COLO668 (cell line): ENCODE data around the gene CARHSP1.
"Not testable (repeated sequence)": the region's sequence is repeated elsewhere in the genome, so short reads cannot be mapped to it uniquely, and the experiment has no call there.

Source experiments
- DNase-seq: peaks from one replicate; lab custom pipeline; 2025; ENCODE audit not compliant: unreplicated experiment; lab: John Stamatoyannopoulos, UW

CARHSP1 gene

GRCh38 chr16:8868416-8869211, at the start of gene CARHSP1:
TSS of gene CARHSP1 (minus strand) at chr16:8869006. CDS start at chr16:8859328, 9,678 bp downstream.
- DNase-seq: peak; percentile 92

DNA sequence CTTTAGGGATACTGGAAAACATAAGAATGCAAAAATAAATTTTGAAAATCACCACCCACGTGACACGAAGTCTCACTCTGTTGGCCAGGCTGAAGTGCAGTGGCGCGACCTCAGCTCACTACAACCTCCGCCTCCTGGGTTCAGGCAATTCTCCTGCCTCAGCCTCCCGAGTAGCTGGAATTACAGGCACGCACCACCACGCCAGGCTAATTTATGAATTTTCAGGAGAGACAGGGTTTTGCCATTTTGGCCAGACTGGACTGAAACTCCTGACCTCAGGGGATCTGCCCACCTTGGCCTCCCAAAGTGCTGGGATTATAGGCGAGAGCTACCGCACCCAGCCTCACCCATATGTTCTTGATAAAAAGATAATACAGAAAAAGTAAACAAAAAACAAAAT, 48.5 kb upstream of the CARHSP1 start:
- DNase-seq: not testable (repeated sequence)

GRCh38 chr16:8916541-8917225, 47.9 kb upstream of the CARHSP1 start:
- DNase-seq: no peak

- DNase-seq: no peak
Observed at GRCh38 chr16:8915722-8916301, 47.0 kb upstream of the CARHSP1 start.

DNA sequence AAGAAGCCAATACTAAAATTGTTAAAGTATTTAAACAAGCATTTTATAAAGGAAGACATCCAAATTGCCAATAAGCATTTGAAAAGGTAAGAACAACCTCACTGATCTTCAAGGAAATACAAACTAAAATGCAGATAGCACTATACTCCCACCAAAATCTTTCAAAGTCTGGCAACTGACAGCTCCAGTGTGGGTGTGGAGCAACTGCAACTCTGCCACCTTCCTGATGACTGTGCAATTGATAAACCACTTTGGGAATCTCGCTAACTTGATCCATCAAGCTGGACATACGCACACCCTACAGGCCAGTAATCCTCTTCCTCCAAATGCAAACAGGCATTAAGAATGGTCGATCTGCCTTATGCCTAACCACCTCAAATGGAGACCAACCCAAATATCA, 45.3 kb upstream of the CARHSP1 start:
- no peak for DNase-seq

- no peak for DNase-seq
Observed at GRCh38 chr16:8912793-8913192, 44.0 kb upstream of the CARHSP1 start.

GRCh38 chr16:8910811-8911210, 42.0 kb upstream of the CARHSP1 start:
- DNase-seq: no peak

DNA sequence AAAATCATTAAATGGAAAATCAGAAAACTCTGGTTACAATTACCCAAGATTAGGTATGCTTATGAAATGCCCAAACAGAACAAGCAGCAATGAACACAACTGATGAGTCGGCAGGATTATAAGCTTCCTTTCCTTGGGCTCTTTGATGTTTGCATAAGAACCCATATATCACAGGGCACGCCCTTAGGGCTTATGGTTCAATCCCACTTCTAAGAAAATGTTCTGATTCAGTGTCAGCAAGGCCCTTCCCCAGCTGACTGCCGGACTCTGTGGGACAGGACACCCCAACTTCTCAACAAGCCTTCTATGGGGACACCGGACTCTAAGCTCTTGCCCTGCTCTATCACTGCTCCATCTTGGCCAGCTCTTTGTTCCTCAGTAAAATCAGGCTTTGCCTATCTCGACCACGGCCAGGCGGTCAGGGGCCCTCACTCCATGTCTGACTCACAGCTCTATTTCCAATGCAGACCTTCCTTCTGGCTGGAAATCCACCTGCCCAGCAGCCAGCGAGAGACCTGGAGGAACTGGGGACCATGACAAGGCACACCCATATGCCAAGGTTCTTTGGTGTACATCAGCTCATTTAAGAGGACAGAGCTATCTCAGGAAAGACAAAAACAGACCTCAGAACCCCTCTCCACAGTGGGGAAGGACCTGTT, 40.1 kb upstream of the CARHSP1 start:
- no peak for DNase-seq

- DNase-seq: no peak
Observed at GRCh38 chr16:8907096-8907495, 38.3 kb upstream of the CARHSP1 start.

DNA sequence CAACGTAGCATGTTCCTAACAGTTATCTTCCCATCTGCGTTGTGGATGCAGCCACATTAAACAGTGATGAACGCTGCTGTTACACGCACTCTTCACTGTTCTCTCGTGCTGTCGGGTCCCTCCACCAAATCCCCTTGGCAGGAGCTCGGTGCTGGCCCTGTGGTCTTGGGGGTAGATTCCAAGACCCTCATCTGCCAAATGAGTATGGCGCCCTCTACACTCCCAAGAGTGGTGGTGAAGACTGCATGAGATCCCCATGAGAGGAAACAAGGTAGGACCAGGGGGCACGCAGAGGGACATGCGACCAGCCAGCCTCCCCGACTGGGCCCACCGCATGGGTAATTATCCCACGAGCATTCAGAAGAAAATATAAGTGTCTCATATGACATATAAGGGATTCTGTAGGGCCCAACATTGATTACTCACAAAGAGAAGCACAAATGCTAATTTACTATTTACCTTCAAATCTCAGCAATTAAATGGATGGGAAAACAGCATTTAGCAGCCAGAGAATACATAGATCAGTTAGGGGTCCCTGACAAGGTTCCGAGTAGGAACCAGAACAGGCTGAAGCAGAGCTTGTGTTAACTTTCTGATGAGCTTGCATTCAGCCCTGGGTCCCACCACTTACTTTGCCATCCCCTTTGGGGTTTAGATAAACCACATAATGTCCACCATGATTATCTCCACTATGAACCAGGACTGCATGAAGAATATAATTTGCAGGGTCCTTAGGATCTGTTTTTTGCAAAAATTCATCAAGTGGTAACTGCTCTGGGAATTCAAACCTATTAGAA, 37.2 kb upstream of the CARHSP1 start:
- DNase-seq: no peak

DNA sequence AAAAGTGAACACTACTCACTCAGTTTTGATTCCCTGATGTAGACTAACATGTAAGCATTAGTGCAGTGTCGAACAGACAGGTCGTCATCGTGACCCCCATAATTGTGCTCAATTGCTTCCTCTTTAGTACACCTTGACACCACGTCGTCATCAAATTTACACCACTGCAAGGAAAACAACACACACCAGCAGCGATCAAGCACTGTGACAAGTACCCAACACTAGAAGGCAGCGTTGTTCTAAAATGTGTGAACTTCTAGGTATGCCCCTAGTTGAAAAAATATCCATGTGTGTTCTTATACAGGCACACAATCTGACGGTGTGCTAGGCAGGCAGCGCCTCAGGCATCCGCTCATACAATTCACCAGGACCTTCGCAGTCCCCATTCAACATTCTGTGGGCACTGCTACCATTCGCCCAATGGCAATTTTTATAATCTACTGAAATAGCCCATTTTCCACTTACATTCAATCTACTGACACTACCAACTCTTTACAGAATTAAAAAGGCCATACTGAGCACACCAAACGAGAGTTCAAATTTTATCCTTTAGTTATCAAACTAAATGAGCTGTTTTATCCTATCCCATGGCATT, 36.5 kb upstream of the CARHSP1 start:
- DNase-seq: no peak

DNA sequence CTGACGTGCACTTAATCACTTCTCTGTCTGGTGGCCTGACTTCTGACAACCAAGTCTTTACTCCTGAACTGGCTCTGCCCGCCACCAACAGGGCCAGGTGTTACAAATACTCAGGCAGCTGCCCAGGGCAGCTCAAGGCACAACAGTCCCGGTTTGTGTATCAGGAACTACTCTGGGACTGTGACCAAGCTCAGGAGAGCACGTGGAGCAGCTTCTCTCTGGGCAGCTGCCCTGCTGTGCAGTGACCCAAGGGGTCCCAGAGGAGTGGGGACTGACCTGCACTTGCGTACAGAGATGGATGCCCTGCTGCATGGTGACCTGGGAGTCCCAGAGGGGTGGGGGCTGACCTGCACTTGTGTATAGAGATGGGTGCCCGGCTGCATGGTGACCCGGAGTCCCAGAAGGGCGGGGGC, 35.2 kb upstream of the CARHSP1 start:
- DNase-seq: no peak

- DNase-seq: no peak
Observed at GRCh38 chr16:8903004-8903403, 34.2 kb upstream of the CARHSP1 start.

DNA sequence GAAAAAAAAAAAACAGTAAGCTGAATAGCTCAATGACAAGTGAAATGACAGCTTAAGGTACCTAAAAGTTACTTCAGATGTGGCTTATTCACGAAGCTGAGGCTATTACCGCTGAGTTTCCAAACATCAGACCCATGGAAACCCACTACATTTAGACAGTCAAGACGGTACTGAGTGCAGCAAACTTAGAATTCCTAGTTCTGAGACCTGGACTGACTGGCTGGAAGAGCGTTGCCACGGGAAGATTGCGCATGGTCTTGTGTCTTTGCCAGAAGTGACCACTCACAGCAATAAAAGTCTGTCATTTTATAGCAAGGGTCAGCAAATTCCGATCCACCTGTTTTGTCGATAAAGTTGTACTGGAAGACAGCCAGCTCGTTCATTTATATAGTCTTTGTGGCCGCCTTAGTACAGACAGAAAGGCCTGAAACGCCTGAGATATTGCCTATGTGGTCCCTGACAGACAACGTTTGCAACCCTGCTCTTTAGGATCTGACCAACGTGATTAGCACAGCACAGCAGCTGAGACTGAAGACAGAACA, 32.6 kb upstream of the CARHSP1 start:
- no peak for DNase-seq

- no peak for DNase-seq
Observed at GRCh38 chr16:8900343-8900742, 31.5 kb upstream of the CARHSP1 start.

GRCh38 chr16:8899709-8900317, 31.0 kb upstream of the CARHSP1 start:
- no peak for DNase-seq

GRCh38 chr16:8898660-8899318, 30.0 kb upstream of the CARHSP1 start:
- DNase-seq: no peak

GRCh38 chr16:8894736-8895334, 26.0 kb upstream of the CARHSP1 start:
- DNase-seq: no peak
